Panc1 (cell line): ENCODE results near the gene GPR137C. TPM values are rescaled to one million over a fixed set of nuclear protein-coding genes. Genes with fewer than 3 reads are reported as not detected.

Experiments
- ATAC-seq: fragments of 200-7000 bp; cut with Tn5 transposase; 2 replicates; pipeline ENCODE4 v1.9.1; 2020; ENCODE audit warnings: mild to moderate bottlenecking, moderate library complexity
- Bru-seq: library from RNA; stranded (reverse); fragments of 400-500 nt; gene quantifications from one replicate; lab custom pipeline; 2021; lab: Mats Ljungman, UMichigan
- BruChase-seq, 2 experiments: library from RNA; stranded (reverse); fragments of 400-500 nt; gene quantifications; one replicate each; lab custom pipeline; 2021; lab: Mats Ljungman, UMichigan
- BruUV-seq: library from RNA; stranded (reverse); fragments of 400-500 nt; replicated peaks from 2 replicates; lab custom pipeline; 2021; lab: Mats Ljungman, UMichigan
- CTCF ChIA-PET: fragments of 300-600 bp; sonication (Branson Sonifier 250); formaldehyde crosslinking; loops from one replicate; lab custom pipeline; 2022; ENCODE audit warnings: antibody characterized with exemption; lab: Charles Lee
- POLR2A ChIA-PET: fragments of 300-600 bp; sonication (Branson Sonifier 250); formaldehyde crosslinking; loops from one replicate; lab custom pipeline; 2022; ENCODE audit warnings: antibody characterized with exemption; lab: Charles Lee
- DNase-seq: peaks from one replicate; pipeline ENCODE4 v3.0.0-alpha.2; 2010; ENCODE audit warnings: low read depth, low spot score
- H3K27ac ChIP-seq: 2 replicates; pipeline ENCODE4 v1.5.1; 2011; ENCODE audit warnings: mild to moderate bottlenecking, low read length, inconsistent platforms
- H3K27me3 ChIP-seq: fragments of 200-500 bp; sonication (Bioruptor generic); 2 replicates; pipeline ENCODE4 v1.6.0; 2014; ENCODE audit warnings: low read length, inconsistent platforms; ENCODE audit not compliant: control insufficient read depth, insufficient read depth
- H3K36me3 ChIP-seq: fragments of 200-500 bp; sonication (Bioruptor generic); 2 replicates; pipeline ENCODE4 v1.5.1; 2014; ENCODE audit warnings: inconsistent platforms, mild to moderate bottlenecking, low read length, moderate library complexity; ENCODE audit not compliant: control insufficient read depth, insufficient read depth
- H3K4me1 ChIP-seq: 2 replicates; pipeline ENCODE4 v1.5.1; 2011; ENCODE audit warnings: inconsistent platforms, mild to moderate bottlenecking, low read length, moderate library complexity; ENCODE audit not compliant: control insufficient read depth, insufficient read depth
- H3K4me3 ChIP-seq, 2 experiments: 2 replicates each; pipeline ENCODE4 v1.5.1; 2011 to 2012; ENCODE audit warnings: low read depth in 2 of 2, low read length in 2 of 2, mild to moderate bottlenecking in 2 of 2, inconsistent platforms in 1 of 2, moderate library complexity in 1 of 2
- H3K9me3 ChIP-seq: fragments of 200-500 bp; sonication (Bioruptor generic); 2 replicates; pipeline ENCODE4 v1.5.1; 2014; ENCODE audit warnings: low read depth, mild to moderate bottlenecking, inconsistent platforms, low read length, moderate library complexity; ENCODE audit not compliant: control insufficient read depth, insufficient read depth
- CTCF ChIP-seq: fragments of 450-650 bp; IDR thresholded peaks from 2 replicates; pipeline ENCODE4 v1.5.1; 2017; ENCODE audit warnings: mild to moderate bottlenecking
- POLR2AphosphoS5 ChIP-seq: IDR thresholded peaks from 2 replicates; pipeline ENCODE4 v1.6.1; 2012; ENCODE audit warnings: mild to moderate bottlenecking, low read depth, low read length, moderate library complexity
- REST ChIP-seq, 2 experiments: IDR thresholded peaks; 2 replicates each; pipeline ENCODE4 v1.6.1; 2011 to 2012; ENCODE audit warnings: low read depth in 2 of 2, control low read depth in 1 of 2, low read length in 1 of 2, mild to moderate bottlenecking in 1 of 2, moderate library complexity in 1 of 2; ENCODE audit not compliant: insufficient read depth in 1 of 2
- SIN3A ChIP-seq: IDR thresholded peaks from 2 replicates; pipeline ENCODE4 v1.6.1; 2012; ENCODE audit warnings: low read depth, mild to moderate bottlenecking, low read length, moderate library complexity, borderline replicate concordance; ENCODE audit not compliant: insufficient read depth
- TCF7L2 ChIP-seq: IDR thresholded peaks from 2 replicates; pipeline ENCODE4 v1.6.1; 2011; ENCODE audit warnings: mild to moderate bottlenecking, low read depth, low read length, inconsistent platforms
- in situ Hi-C: cut with HindIII; loops from 2 replicates; pipeline ENCODE4 v1.10.0; 2016; ENCODE audit warnings: low sequenced_read_pairs, low pct_unique_long_range_greater_than_20kb
- intact Hi-C: fragments of 100-400 bp; cut with micrococcal nuclease; formaldehyde crosslinking; loops from one replicate; pipeline ENCODE4 v1.10.0; 2022; ENCODE audit not compliant: unreplicated experiment
- long read RNA-seq: library from polyadenylated mRNA; unstranded; transcript quantifications from one replicate; pipeline ENCODE4 v2.0.0, GENCODE V29; 2021; ENCODE audit not compliant: unreplicated experiment
- polyA plus RNA-seq: library from polyadenylated mRNA; unstranded; fragments of >200 nt; gene quantifications from one replicate; pipeline ENCODE4 v1.2.1, GENCODE V29; 2012; ENCODE audit warnings: missing spikeins; ENCODE audit not compliant: insufficient read length
- total RNA-seq: library from RNA; stranded (reverse); gene quantifications from one replicate; pipeline ENCODE4 v1.2.1, GENCODE V29; 2021; ENCODE audit not compliant: unreplicated experiment

GPR137C gene
- 2.7 TPM for total RNA-seq
- 0.85 TPM for polyA plus RNA-seq
- percentile 47 among the genes with signal in this experiment for Bru-seq, nascent RNA
- BruChase-seq, experiment 1, labeled RNA remaining after a 2-hour chase = percentile 57 among the genes with signal in this experiment
- BruChase-seq, experiment 2, labeled RNA remaining after a 6-hour chase = percentile 56 among the genes with signal in this experiment
- long read RNA-seq, transcript GPR137C-201 (7 exons, 3,888 nt) = major isoform, 5 of 5 reads
- long read RNA-seq, partial matches to known transcripts = 0 of 5 reads
- long read RNA-seq, other reads (novel, unspliced or antisense) = 0 of 5 reads

DNA sequence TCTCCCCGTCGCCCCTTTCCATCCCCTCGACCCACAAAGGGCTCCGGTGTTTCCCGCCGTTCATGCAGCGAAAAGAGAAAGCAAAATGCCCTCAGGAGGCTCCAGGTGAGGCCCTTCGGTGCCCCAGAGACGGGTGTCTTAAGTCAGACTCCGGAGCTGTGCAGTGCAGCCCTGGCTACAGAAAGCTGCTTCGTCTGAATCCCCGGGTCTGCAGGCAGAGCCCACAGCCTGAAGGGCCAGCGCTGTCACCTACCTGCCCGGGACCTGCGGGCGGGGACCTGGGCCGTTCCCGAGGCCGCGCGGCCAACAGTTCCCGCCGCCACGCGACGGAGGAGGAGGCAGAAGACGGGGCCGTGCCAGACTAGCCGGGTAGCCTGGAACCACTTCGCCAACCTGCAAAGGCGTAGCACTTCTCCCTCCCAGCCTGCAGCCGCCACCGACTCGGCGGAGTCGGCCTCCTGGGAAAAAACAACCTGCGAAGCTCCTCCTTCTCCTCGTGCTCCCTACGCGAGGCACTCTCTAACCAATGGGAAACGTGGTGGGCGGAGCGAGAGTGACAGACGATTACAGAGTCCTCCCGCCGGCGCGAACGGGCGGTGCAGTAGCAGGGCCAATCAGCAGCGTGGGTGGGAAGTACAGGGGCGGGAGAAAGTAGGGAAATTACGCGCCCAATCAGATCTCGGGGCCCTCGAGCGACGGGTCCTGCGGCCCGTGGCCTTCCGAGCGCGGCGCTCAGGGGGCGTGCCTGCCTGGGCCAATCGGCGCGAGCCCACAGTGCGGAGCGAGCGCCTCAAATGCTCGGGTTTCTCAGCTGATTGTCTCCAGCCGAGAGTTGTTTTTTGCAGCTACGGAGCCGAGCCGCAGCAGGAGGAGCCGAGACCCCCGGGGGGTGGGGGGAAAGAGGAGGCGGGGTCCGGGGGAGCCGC lies at the start of gene GPR137C, which contains the start of gene TXNDC16:
Gene GPR137C, plus strand, starts transcription at position 774 of the 926 bp plus-strand sequence. CDS start 312 bp downstream, outside the sequence.
Gene TXNDC16, minus strand, starts transcription at position 443 of the 926 bp plus-strand sequence. CDS start 8,948 bp downstream, outside the sequence.
- Histone ChIP-seq H3K27me3 (no peaks in the 10 kb centered on the region; the same call in 1 of the 2 replicates), H3K36me3 (no peaks in the 10 kb centered on the region), H3K9me3 (no peaks in the 10 kb centered on the region), H3K4me3 (peak within 1 kb of the TSS; percentile 62 to 92), H3K4me1 (peaks cover 14% of the 10 kb centered on the region), H3K27ac (peak within 1 kb of the TSS; percentile 32)
- in situ Hi-C loops (no loop called here), intact Hi-C loops (no loop called here)
- TF ChIP-seq REST (IDR thresholded peaks at IDR 0.05; ENCODE audit: insufficient read depth in 1 of 2, low read depth in 2 of 2, low read length in 1 of 2) (no peak), TCF7L2 (no peak), CTCF (no peak), SIN3A (peak; percentile 65; the same call in 1 of the 2 replicates), POLR2AphosphoS5 (0 out of 2 replicates have a peak, but pooled peaks have one; percentile 30)
- peak; percentile 95 for DNase-seq
- POLR2A ChIA-PET = interaction anchor here (0.7 kb wide), 3 partner anchors 121 to 225 kb away, joined by 3 to 4 read pairs (median 3); no protein-coding TSS in a partner anchor
- TSS peak; percentile 85 for BruUV-seq
- CTCF ChIA-PET = no interaction called here
- ATAC-seq = peak; percentile 96

GRCh38 chr14:52513249-52513648 lies 39.4 kb upstream of the GPR137C start:
- TF ChIP-seq CTCF = no peak
- no peak for TF ChIP-seq REST (IDR thresholded peaks at IDR 0.05; ENCODE audit: insufficient read depth in 1 of 2, low read depth in 2 of 2, low read length in 1 of 2)
- TF ChIP-seq SIN3A = no peak
- TF ChIP-seq POLR2AphosphoS5 = no peak
- TF ChIP-seq TCF7L2 = no peak
- in situ Hi-C loops = no loop called here
- H3K36me3 ChIP-seq = no peaks in the 10 kb centered on the region; the same call in 1 of the 2 replicates
- H3K4me1 ChIP-seq = no peaks in the 10 kb centered on the region
- H3K27me3 ChIP-seq = no peaks in the 10 kb centered on the region
- H3K4me3 ChIP-seq = no peak overlapping the region
- DNase-seq (no peak), ATAC-seq (no peak)
- ChIA-PET POLR2A (no interaction called here), CTCF (no interaction called here)
- BruUV-seq = no TSS peak
- no peaks in the 10 kb centered on the region for H3K9me3 ChIP-seq
- intact Hi-C loops = no loop called here
- H3K27ac ChIP-seq = no peak overlapping the region
